Tibial artery (tissue), 4 donors: ENCODE results near the gene OVAAL.

Experiments used
- DNase-seq, 2 donors: peaks; one replicate each; pipeline ENCODE4 v3.0.0-alpha.2; 2019
- H3K27ac ChIP-seq, 2 donors: fragments of 200-600 bp; sonication (generic) in 1 of 2; 1 replicate in 1 of 2; 2 replicates in 1 of 2; pipeline ENCODE4 v1.5.1; 2018 to 2019; ENCODE audit warnings: mild to moderate bottlenecking in 1 of 2
- H3K27me3 ChIP-seq, 2 donors: fragments of 200-600 bp; sonication (generic) in 1 of 2; one replicate each; pipeline versions ENCODE4 v1.5.1 to v1.6.0; 2016 to 2019
- H3K36me3 ChIP-seq, 3 donors: fragments of 200-600 bp; sonication (generic) in 2 of 3; one replicate each; pipeline ENCODE4 v1.5.1; 2016 to 2019; ENCODE audit warnings: mild to moderate bottlenecking in 2 of 3
- H3K4me1 ChIP-seq, 4 donors: fragments of 200-600 bp; sonication (generic) in 2 of 4; 1 replicate in 3 of 4; 2 replicates in 1 of 4; pipeline ENCODE4 v1.5.1; 2016 to 2019
- H3K4me3 ChIP-seq, 2 donors: fragments of 200-600 bp; sonication (generic) in 1 of 2; 1 replicate in 1 of 2; 2 replicates in 1 of 2; pipeline ENCODE4 v1.5.1; 2018 to 2019; ENCODE audit warnings: mild to moderate bottlenecking in 2 of 2
- H3K9me3 ChIP-seq, 3 donors: fragments of 200-600 bp; sonication (generic) in 1 of 3; one replicate each; pipeline ENCODE4 v1.5.1; 2016 to 2019
- intact Hi-C: fragments of 100-400 bp; cut with DNase I; formaldehyde crosslinking; loops from one replicate; pipeline ENCODE4 v1.15.0; 2023; ENCODE audit warnings: low total_unique reads
- TF ChIP-seq, protein P1 (sequence below), 2 experiments: fragments of 200-600 bp in 1 of 2; fragments of 450-650 bp in 1 of 2; IDR thresholded peaks; one replicate each; pipeline ENCODE4 v1.5.1; 2017 to 2019; ENCODE audit warnings: antibody characterized with exemption in 2 of 2, mild to moderate bottlenecking in 1 of 2, moderate library complexity in 1 of 2

The OVAAL gene

DNA sequence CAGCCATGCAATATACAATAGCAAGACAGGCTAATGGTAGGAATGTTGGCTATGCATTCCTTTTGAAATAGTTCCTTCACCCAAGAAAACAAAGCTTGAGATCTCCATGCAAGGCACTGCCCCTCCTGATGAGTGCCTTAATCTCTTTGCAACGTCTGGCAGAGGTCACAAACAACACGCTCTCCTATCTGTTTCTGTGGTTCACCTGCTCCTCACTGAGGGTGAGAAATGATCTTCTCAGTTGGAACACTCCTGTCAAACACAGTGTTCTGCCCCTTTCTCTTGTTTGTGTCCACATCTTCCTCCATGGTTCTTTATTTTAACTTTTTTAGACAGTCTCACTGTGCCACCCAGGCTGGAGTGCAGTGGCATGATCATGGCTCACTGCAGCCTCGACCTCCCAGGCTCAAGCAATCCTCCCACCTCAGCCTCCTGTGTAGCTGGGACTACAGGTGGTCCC, 51.8 kb downstream of the OVAAL start:
- Histone ChIP-seq H3K27me3 (no peaks in the 10 kb centered on the region), H3K27ac (no peak overlapping the region), H3K36me3 (no peaks in the 10 kb centered on the region), H3K9me3 (no peaks in the 10 kb centered on the region), H3K4me1 (no peaks in the 10 kb centered on the region), H3K4me3 (no peak overlapping the region)
- intact Hi-C loops, result no loop called here
- no peak for DNase-seq
- TF ChIP-seq, protein P1, sequence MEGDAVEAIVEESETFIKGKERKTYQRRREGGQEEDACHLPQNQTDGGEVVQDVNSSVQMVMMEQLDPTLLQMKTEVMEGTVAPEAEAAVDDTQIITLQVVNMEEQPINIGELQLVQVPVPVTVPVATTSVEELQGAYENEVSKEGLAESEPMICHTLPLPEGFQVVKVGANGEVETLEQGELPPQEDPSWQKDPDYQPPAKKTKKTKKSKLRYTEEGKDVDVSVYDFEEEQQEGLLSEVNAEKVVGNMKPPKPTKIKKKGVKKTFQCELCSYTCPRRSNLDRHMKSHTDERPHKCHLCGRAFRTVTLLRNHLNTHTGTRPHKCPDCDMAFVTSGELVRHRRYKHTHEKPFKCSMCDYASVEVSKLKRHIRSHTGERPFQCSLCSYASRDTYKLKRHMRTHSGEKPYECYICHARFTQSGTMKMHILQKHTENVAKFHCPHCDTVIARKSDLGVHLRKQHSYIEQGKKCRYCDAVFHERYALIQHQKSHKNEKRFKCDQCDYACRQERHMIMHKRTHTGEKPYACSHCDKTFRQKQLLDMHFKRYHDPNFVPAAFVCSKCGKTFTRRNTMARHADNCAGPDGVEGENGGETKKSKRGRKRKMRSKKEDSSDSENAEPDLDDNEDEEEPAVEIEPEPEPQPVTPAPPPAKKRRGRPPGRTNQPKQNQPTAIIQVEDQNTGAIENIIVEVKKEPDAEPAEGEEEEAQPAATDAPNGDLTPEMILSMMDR (IDR thresholded peaks at IDR 0.05), result no peak

GRCh38 chr1:180611016-180611930, 52.5 kb downstream of the OVAAL start:
- H3K27ac ChIP-seq, result no peak overlapping the region

GRCh38 chr1:180612632-180613031, 53.9 kb downstream of the OVAAL start:
- no peak overlapping the region for H3K27ac ChIP-seq
- TF ChIP-seq, protein P1 (IDR thresholded peaks at IDR 0.05), result no peak

More at GRCh38 chr1:180611016-180611930, 52.5 kb downstream of the OVAAL start:
- no peak overlapping the region for H3K4me3 ChIP-seq
- no peak for DNase-seq
- H3K36me3 ChIP-seq, result no peaks in the 10 kb centered on the region
- H3K9me3 ChIP-seq, result no peaks in the 10 kb centered on the region
- no peaks in the 10 kb centered on the region for H3K27me3 ChIP-seq
- no peaks in the 10 kb centered on the region for H3K4me1 ChIP-seq
- intact Hi-C loops, result no loop called here
- TF ChIP-seq, protein P1 (IDR thresholded peaks at IDR 0.05), result no peak

GRCh38 chr1:180614730-180615129, 56.0 kb downstream of the OVAAL start:
- intact Hi-C loops, result no loop called here
- TF ChIP-seq, protein P1 (IDR thresholded peaks at IDR 0.05), result no peak

More at GRCh38 chr1:180612632-180613031, 53.9 kb downstream of the OVAAL start:
- intact Hi-C loops, result no loop called here
- no peaks in the 10 kb centered on the region for H3K4me1 ChIP-seq
- H3K27me3 ChIP-seq, result no peaks in the 10 kb centered on the region
- no peaks in the 10 kb centered on the region for H3K9me3 ChIP-seq
- H3K4me3 ChIP-seq, result no peak overlapping the region
- DNase-seq, result no peak
- H3K36me3 ChIP-seq, result no peaks in the 10 kb centered on the region

GRCh38 chr1:180615493-180616290, 56.9 kb downstream of the OVAAL start:
- H3K36me3 ChIP-seq, result no peaks in the 10 kb centered on the region
- TF ChIP-seq, protein P1 (IDR thresholded peaks at IDR 0.05), result no peak
- H3K9me3 ChIP-seq, result no peaks in the 10 kb centered on the region
- H3K4me3 ChIP-seq, result no peak overlapping the region
- no peak overlapping the region for H3K27ac ChIP-seq
- no peaks in the 10 kb centered on the region for H3K27me3 ChIP-seq
- intact Hi-C loops, result no loop called here
- no peaks in the 10 kb centered on the region for H3K4me1 ChIP-seq
- no peak for DNase-seq

More at GRCh38 chr1:180614730-180615129, 56.0 kb downstream of the OVAAL start:
- H3K4me1 ChIP-seq, result no peaks in the 10 kb centered on the region
- no peaks in the 10 kb centered on the region for H3K9me3 ChIP-seq
- no peaks in the 10 kb centered on the region for H3K36me3 ChIP-seq
- no peak overlapping the region for H3K4me3 ChIP-seq
- DNase-seq, result no peak
- H3K27me3 ChIP-seq, result no peaks in the 10 kb centered on the region
- no peak overlapping the region for H3K27ac ChIP-seq
